ENCODE results near the gene AGAP6.
"Not testable (repeated sequence)": the region's sequence is repeated elsewhere in the genome, so short reads cannot be mapped to it uniquely, and the experiment has no call there.

The AGAP6 gene

DNA sequence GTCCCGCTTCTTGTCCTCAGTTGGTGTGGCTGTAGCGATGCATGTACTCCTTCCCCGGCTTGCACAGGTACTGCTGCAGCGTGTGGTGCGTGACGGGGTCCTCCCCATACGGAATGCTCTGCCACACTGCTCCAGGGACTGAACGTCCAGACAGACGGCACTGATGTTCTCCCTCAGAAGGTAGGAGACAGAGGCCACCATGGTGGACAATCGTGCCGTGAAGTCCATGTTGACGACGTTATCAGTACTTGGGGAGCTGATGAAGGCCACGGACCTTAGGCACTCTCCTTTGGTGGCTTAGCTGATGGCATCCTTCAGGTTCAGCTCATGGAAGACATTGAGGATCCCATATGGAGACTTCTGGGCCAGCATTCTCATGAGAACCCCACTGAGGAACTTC lies 37.4 kb downstream of the AGAP6 start:
- no peak for DNase-seq

DNA sequence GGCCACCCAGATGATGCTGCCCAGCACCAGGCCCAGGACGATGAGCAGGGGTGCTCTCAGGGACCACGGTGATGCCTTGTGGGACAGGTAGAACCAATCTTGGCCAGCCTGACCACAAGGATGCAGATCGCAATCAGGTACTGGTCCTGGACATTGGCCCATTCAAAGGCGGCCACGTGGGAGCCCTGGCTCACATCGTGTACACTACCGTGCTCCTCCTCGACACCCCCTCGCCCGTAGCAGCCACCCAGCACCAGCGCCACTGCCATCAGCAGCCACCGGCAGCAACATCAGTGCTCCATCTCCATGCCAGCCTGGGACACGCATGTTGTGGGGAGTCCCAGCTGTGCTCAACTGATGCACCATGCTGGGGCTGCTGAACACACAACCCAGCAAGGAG lies 39.0 kb downstream of the AGAP6 start:
- no peak for DNase-seq

DNA sequence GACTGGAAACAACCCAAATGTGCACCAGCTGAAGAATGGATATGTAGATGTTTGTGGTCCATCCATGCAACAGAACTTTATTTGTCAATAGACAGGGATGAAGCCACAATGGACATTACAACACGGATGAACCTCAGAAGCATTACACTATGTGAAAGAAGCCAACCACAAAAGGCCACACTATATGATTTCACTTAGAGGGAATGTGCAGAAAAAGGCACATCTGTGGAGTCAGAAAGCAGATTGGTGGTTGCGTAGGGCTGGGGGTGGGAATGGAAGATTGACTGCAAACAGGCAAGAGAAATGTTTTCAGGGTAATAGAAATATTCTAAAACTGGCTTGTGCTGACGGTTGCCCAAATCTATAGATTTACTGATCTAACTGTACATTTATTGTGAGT lies 45.3 kb downstream of the AGAP6 start:
- DNase-seq, result no peak

DNA sequence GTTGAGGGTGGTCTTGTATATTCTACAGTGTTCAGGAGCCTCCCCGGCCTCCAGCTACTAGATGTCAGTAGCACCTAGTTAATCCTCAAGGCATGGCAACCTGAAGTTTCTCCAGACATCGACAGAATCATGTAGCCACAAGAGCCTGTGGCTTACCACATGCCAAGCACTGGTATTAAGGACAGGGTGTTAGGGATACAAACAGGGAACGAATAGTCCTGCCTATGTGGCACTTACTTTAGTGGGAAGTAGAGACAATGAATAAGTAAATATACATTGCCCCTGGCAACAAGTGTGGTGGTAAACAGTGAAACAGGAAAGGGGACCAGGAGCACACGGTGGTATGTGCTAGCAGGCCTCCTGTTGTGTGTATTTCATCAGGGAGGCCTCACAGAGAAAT lies 47.1 kb downstream of the AGAP6 start:
- DNase-seq, result not testable (repeated sequence)

DNA sequence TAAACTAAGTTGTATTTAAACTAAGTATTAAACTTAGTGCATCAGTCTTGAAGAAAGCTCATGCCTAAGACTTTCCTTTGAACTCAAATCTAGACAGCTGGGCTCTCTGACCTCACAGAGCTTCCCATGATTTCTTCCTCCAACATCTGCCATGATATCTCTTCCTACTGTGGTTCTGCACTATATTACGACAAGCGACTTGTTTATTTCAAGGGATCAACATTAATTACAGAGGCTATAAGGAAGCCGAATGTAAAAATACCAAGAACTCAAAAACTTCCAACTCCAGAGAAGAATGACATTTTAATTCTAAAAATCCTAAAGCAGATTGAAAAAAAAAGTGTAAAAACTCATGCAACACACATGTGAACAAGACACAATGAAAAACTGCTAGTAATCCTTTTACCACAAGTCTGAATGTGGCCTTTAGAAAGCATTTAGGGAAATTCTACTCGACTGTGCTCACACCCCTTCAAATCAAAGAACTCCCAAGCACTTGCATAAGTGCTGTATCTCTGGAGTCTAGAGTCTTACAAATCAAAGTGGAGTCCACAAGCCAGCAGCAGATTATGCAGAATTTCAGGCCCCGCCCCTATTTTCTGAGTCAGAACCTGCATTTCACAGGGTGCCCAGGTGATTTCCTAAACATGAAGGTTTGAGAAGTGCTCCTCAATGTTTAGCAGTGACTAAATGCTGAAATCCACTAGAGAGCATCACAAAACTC lies 56.9 kb downstream of the AGAP6 start:
- DNase-seq, result no peak

DNA sequence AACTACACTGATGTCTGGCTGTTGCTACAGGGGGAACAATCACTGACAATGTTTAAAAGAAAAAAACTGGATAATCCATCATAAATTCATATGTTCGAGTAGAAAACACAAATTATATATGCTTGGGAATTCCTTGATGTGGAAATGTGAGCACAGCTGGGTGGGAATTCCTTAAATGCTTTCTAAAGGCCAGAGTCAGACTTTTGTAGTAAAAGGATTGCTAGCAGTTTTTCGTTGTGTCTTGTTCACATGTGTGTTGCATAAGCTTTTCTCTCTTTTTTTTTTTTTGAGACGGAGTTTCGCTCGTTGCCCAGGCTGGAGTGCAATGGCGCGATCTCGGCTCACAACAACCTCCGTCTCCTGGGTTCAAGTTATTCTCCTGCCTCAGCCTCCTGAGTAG lies 58.3 kb downstream of the AGAP6 start:
- DNase-seq, result not testable (repeated sequence)

DNA sequence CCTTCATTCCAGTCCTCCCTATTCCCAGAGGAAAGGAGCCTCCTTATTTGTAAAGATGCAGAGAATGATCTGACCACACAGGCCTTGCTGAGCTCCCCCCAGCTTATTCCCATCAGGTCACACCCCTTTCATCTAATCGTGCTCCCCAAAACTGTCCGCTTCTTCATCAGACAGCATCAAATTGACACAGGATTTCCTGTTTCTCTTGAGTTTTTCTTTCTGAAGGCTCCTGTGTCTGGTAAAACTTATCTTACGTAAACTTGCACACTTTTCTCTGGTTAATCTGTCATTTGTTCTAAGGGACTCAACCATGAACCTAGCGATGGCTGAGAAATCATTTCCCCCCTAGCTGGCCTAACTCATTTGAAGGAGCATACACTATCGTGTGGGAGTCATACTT lies 59.4 kb downstream of the AGAP6 start:
- DNase-seq, result not testable (repeated sequence)

DNA sequence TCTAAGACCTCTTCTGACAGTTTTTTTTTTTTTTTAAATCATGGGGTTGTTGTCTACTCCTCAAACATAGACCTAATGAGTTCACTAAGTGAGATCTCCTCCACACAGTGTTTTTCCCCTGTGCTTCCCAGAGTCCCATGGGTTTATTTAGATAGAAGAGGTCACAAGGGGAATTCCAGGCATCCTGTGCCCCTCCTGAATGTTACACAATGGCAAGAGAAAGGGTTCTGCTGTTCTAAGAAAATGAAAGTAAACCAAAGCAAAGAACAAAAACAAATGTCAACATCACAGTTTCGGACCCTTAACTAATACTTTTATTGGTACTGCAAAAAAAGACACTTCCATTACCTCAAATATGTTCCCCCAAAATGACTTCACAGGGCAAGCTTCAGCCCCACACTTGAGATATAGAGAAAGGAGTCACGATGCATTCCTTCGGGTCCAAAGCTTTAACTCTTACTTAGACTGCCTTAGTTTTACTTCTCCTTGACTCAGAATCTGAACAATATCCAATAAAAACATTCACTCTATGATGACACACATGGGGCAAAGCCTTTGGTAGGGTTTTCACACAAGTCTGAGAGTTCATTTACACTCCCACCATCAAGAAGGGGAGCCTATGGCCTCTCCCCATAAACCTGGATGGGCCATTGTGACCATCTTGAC lies 63.9 kb downstream of the AGAP6 start:
- not testable (repeated sequence) for DNase-seq

DNA sequence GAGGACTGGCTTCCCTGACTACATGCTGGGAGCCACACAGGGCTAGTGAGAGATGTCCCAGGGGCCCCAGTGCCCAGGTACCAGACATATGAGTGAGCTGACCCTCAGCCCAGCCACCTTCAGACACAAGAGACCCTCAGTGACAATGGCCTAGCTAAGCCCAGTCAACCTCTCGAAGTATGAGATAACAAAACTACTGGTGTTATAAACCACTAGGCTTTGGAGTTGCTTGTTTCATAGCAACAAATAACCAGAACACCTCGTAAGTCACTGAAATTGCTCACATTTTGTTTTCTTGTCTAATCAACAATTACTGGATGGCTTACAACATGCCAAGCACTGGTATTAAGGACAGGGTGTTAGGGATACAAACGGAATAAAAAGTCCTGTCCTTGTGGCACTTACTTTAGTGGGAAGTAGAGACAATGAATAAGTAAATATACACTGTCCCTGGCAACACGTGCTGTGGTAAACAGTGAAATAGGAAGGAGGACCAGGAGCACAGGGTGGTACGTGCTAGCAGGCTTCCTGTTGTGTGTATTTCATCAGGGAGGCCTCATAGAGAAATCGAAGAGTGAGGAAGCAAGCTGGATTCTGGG lies 64.7 kb downstream of the AGAP6 start:
- not testable (repeated sequence) for DNase-seq

DNA sequence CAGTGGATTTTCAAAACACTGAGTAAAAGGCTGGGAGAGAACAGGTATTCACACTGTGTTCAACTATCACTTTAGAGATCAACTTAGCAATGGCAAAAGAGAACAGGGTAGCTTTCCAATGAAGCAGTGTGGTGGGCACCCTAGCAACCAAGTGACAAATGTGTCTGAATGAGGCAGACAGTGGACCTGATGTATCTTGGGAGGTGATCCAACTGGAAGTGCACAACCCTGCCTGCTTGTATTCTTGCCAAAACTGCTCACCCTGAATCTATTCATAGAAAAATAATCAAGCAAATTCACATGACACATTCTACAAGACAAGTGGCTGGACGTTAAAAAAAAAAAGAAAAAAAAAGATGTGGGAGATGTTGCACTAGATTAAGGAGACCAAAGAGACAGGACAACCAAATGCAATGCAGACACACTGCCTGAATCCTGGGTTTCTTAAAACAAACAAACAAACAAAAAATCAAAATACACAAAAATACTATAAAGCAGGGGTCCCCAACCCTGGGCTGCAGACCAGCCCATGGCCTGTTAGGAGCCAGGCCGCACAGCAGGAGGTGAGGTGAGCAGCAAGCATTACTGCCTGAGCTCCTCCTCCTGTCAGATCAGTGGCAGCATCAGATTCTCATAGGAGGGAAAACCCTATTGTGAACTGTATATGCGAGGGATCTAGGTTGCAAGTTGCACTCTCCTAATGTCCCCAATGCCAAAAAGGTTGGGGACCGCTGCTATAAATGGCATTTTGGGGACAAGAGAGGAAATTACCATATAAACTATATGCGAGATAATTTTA lies 67.5 kb downstream of the AGAP6 start:
- DNase-seq, result not testable (repeated sequence)

DNA sequence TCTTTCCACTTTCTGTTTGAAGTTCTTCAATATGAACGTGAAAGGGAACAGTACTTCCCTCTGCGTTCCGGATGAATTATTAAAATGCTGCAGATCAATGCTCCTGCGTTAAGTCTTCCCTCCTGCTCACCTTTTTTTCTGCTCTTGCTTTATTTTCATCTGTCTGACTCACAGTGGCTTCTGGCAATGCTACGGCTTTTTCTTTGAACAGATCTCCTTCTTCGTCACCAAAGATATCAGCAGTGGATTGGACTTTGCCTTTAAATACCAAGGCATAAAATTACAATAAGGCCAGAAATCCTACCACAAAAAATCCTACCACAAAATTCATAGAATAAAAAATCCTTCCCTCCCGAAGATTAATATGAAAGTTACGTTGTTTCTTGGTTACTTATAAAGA lies 68.4 kb downstream of the AGAP6 start:
- DNase-seq, result not testable (repeated sequence)

DNA sequence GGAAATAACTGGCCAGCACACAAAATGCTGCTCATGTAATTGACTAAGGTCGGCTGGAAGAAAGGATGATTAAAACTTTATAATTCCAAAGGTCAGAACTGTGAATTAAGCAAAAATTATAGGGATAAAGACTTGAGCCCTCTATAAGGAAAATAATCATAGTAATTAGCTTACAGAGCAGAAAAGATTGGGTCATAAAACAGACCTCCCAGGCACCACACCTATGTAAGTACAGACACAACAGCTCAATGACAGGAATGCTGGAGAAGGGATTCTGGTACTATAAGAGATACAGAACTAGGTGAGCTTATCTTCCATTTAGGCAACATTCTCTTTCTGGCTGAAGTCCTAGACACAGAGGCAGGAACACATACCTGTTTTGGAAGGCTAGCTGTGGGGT lies 70.5 kb downstream of the AGAP6 start:
- not testable (repeated sequence) for DNase-seq

DNA sequence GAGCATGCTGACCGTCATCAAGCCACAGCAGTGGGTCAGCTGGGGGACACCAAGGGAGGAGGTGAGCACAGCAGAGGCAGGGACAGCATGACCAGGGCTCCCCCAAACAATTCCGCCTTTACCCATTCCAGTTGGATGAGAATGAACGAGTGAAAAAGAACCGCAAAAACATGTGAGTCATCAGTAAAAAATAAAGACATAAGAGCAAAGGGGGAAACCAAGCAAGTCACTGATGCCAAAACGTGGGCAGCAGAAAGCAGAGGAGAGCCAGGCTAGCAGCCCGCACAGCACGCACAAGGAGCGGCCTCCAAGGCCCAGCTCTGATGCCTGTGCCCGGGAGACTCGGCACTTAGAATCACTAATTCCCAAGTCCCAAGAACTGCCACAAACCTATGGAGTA lies 71.7 kb downstream of the AGAP6 start:
- DNase-seq, result not testable (repeated sequence)
